Activated CD4-positive, CD25-positive, alpha-beta regulatory T cell treated with anti-CD3 and anti-CD28 coated beads, Interleukin-2, amount 50 U/mL, for 16 hours (primary cell): ENCODE data around the gene DAPK3.

Source experiments
- DNase-seq: peaks from one replicate; pipeline ENCODE4 v3.0.0-alpha.2; 2020; ENCODE audit warnings: low read depth, low spot score

Gene DAPK3

GRCh38 chr19:3916033-3916432 lies 54.9 kb downstream of the DAPK3 start:
- no peak for DNase-seq

DNA sequence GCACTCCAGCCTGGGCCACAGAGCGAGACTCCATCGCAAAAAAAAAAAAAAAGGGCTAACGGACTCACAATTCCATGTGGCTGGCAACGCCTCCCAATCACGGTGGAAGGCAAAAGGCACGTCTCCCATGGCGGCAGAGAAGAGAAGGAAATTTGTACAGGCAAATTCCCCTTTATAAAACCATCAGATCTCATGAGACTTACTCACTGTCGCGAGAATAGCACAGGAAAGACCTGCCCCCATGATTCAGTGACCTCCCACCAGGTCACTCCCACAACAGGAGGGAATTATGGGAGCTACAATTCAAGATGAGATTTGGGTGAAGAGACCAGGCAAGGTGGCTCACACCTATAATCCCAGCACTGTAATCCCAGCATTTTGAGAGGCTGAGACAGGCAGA lies 56.7 kb downstream of the DAPK3 start:
- no peak for DNase-seq

GRCh38 chr19:3910105-3910504 lies 60.8 kb downstream of the DAPK3 start:
- DNase-seq = no peak
